GM23338 (cell line): ENCODE measurements around the gene SLC23A2. TPM values are rescaled to one million over a fixed set of nuclear protein-coding genes. Genes with fewer than 3 reads are reported as not detected.

Experiments used
- ATAC-seq: fragments of 200-7000 bp; cut with Tn5 transposase; 3 replicates; pipeline ENCODE4 v1.9.1; 2020
- DNase-seq: peaks from one replicate; pipeline ENCODE4 v3.0.0-alpha.2; 2015; ENCODE audit warnings: low spot score
- H2AFZ ChIP-seq: fragments of 200-600 bp; sonication (generic); 2 replicates; pipeline ENCODE4 v1.8.0; 2016; ENCODE audit warnings: antibody characterized with exemption, mild to moderate bottlenecking, moderate library complexity
- H3F3A ChIP-seq: fragments of 200-600 bp; sonication (generic); replicated peaks from 2 replicates; pipeline ENCODE4 v1.8.0; 2017; ENCODE audit warnings: antibody characterized with exemption, mixed run types, low read depth
- H3K27ac ChIP-seq: fragments of 200-600 bp; sonication (generic); 2 replicates; pipeline ENCODE4 v1.6.1; 2016; ENCODE audit warnings: low read depth
- H3K27me3 ChIP-seq: fragments of 200-600 bp; sonication (generic); 2 replicates; pipeline ENCODE4 v1.8.0; 2016; ENCODE audit warnings: mild to moderate bottlenecking, mixed run types, moderate library complexity; ENCODE audit not compliant: insufficient read depth
- H3K36me3 ChIP-seq: fragments of 200-600 bp; sonication (generic); 2 replicates; pipeline ENCODE4 v1.8.0; 2016; ENCODE audit warnings: mild to moderate bottlenecking; ENCODE audit not compliant: insufficient read depth
- H3K4me1 ChIP-seq: fragments of 200-600 bp; sonication (generic); 2 replicates; pipeline ENCODE4 v1.8.0; 2016; ENCODE audit warnings: mild to moderate bottlenecking, moderate library complexity; ENCODE audit not compliant: insufficient read depth
- H3K4me2 ChIP-seq: fragments of 200-600 bp; sonication (generic); 2 replicates; pipeline ENCODE4 v1.7.1; 2017; ENCODE audit warnings: mixed run types
- H3K4me3 ChIP-seq: fragments of 200-600 bp; sonication (generic); 2 replicates; pipeline ENCODE4 v1.6.1; 2016; ENCODE audit warnings: mixed run types
- H3K79me2 ChIP-seq: fragments of 200-600 bp; sonication (generic); replicated peaks from 2 replicates; pipeline ENCODE4 v1.8.0; 2017; ENCODE audit warnings: mild to moderate bottlenecking; ENCODE audit not compliant: insufficient read depth
- H3K9me2 ChIP-seq: fragments of 200-600 bp; sonication (generic); 2 replicates; pipeline ENCODE4 v1.8.0; 2017; ENCODE audit not compliant: insufficient read depth
- H4K20me1 ChIP-seq: fragments of 200-600 bp; sonication (generic); replicated peaks from 2 replicates; pipeline ENCODE4 v1.8.0; 2017; ENCODE audit warnings: mild to moderate bottlenecking; ENCODE audit not compliant: insufficient read depth
- H3K27ac Mint-ChIP-seq: 2 replicates; pipeline ENCODE4 v1.8.0; 2020; ENCODE audit warnings: inconsistent platforms, mild to moderate bottlenecking, moderate library complexity, mixed read lengths
- H3K27me3 Mint-ChIP-seq: 3 replicates; pipeline ENCODE4 v1.8.0; 2022; ENCODE audit warnings: low read depth, mild to moderate bottlenecking, moderate library complexity, mixed read lengths, inconsistent platforms; ENCODE audit not compliant: insufficient read depth, poor library complexity
- H3K36me3 Mint-ChIP-seq: 3 replicates; pipeline ENCODE4 v1.8.0; 2021; ENCODE audit warnings: low read depth, mild to moderate bottlenecking, inconsistent platforms, moderate library complexity, mixed read lengths
- H3K4me1 Mint-ChIP-seq: 3 replicates; pipeline ENCODE4 v1.8.0; 2020; ENCODE audit warnings: mild to moderate bottlenecking, inconsistent platforms, mixed read lengths
- H3K4me3 Mint-ChIP-seq: 3 replicates; pipeline ENCODE4 v1.8.0; 2021; ENCODE audit warnings: moderate library complexity, mild to moderate bottlenecking, inconsistent platforms, mixed read lengths
- H3K9me3 Mint-ChIP-seq: 3 replicates; pipeline ENCODE4 v1.8.0; 2020; ENCODE audit warnings: moderate library complexity, mild to moderate bottlenecking, inconsistent platforms, mixed read lengths
- EZH2phosphoT487 ChIP-seq: fragments of 200-600 bp; sonication (generic); IDR thresholded peaks from one replicate; pipeline ENCODE4 v1.8.1; 2018; ENCODE audit warnings: antibody characterized with exemption; ENCODE audit not compliant: unreplicated experiment
- JUNB ChIP-seq: IDR thresholded peaks from one replicate; pipeline ENCODE4 v1.6.1; 2016; ENCODE audit warnings: antibody characterized with exemption; ENCODE audit not compliant: unreplicated experiment
- NANOG ChIP-seq: IDR thresholded peaks from 2 replicates; pipeline ENCODE4 v1.6.1; 2016; ENCODE audit warnings: antibody characterized with exemption, borderline replicate concordance
- STAT1 ChIP-seq: IDR thresholded peaks from one replicate; pipeline ENCODE4 v1.6.1; 2016; ENCODE audit warnings: antibody characterized with exemption; ENCODE audit not compliant: unreplicated experiment
- ZNF331 ChIP-seq: fragments of 250-450 bp; sonication (Bioruptor Pico); IDR thresholded peaks from 2 replicates; pipeline ENCODE4 v1.5.0; 2020; ENCODE audit warnings: low read depth, mild to moderate bottlenecking, moderate library complexity
- ZNF462 ChIP-seq: fragments of 250-450 bp; sonication (Bioruptor Pico); IDR thresholded peaks from 2 replicates; pipeline ENCODE4 v1.5.0; 2020; ENCODE audit warnings: mild to moderate bottlenecking, moderate library complexity
- polyA plus RNA-seq: library from polyadenylated mRNA; unstranded; fragments of >200 nt; fragmentation: Nextera tagmentation; extraction: Ambion mirVana; gene quantifications from 2 replicates; pipeline ENCODE4 v1.2.1, GENCODE V29; 2016
- total RNA-seq: library from RNA; depleted of rRNA; stranded (reverse); fragments of >200 nt; shearing (Covaris generic); gene quantifications from 2 replicates; pipeline ENCODE4 v1.2.3, GENCODE V29; 2014
- TF ChIP-seq, protein P1 (sequence below): IDR thresholded peaks from one replicate; pipeline ENCODE4 v1.6.1; 2018; ENCODE audit warnings: antibody characterized with exemption; ENCODE audit not compliant: unreplicated experiment

Gene SLC23A2
- total and polyA plus RNA-seq, 2 experiments from 2014 or later, result 4.4 to 20.2 TPM

DNA sequence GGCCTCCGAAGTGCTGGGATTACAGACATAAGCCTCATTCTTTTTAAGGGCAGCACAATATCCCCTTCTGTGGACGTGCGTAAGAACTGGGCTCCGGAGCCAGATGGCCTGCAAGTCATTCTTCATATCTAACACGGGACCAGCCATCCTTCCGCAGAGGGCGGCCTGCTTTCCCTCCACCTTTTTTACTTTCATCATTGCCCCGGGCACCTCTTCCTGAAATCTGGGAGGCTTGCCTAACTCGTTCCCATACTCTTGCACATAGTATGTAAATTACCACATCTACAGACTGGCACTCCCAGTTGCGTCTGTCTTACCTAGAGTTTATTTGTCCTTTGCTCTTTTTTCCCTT is 29.9 kb upstream of the SLC23A2 start:
- H3K4me3 ChIP-seq, result no peak overlapping the region
- H3K27me3 Mint-ChIP-seq, result peaks cover 1% of the 10 kb centered on the region
- no peak overlapping the region for H3K4me3 Mint-ChIP-seq
- no peaks in the 10 kb centered on the region for H3K27me3 ChIP-seq
- no peaks in the 10 kb centered on the region for H3F3A ChIP-seq
- no peak overlapping the region for H2AFZ ChIP-seq
- no peak overlapping the region for H3K4me2 ChIP-seq
- H3K4me1 Mint-ChIP-seq, result peaks cover 2% of the 10 kb centered on the region; the same call in 1 of the 3 replicates
- no peaks in the 10 kb centered on the region for H3K4me1 ChIP-seq
- H3K79me2 ChIP-seq, result no peaks in the 10 kb centered on the region
- peaks cover 3% of the 10 kb centered on the region; the same call in 2 of the 3 replicates for H3K36me3 Mint-ChIP-seq
- H3K27ac ChIP-seq, result no peak overlapping the region
- no peaks in the 10 kb centered on the region for H4K20me1 ChIP-seq
- no peak for TF ChIP-seq ZNF331 (CRISPR knock-in tag)
- no peak for TF ChIP-seq STAT1
- TF ChIP-seq JUNB, result no peak
- TF ChIP-seq, protein P1, sequence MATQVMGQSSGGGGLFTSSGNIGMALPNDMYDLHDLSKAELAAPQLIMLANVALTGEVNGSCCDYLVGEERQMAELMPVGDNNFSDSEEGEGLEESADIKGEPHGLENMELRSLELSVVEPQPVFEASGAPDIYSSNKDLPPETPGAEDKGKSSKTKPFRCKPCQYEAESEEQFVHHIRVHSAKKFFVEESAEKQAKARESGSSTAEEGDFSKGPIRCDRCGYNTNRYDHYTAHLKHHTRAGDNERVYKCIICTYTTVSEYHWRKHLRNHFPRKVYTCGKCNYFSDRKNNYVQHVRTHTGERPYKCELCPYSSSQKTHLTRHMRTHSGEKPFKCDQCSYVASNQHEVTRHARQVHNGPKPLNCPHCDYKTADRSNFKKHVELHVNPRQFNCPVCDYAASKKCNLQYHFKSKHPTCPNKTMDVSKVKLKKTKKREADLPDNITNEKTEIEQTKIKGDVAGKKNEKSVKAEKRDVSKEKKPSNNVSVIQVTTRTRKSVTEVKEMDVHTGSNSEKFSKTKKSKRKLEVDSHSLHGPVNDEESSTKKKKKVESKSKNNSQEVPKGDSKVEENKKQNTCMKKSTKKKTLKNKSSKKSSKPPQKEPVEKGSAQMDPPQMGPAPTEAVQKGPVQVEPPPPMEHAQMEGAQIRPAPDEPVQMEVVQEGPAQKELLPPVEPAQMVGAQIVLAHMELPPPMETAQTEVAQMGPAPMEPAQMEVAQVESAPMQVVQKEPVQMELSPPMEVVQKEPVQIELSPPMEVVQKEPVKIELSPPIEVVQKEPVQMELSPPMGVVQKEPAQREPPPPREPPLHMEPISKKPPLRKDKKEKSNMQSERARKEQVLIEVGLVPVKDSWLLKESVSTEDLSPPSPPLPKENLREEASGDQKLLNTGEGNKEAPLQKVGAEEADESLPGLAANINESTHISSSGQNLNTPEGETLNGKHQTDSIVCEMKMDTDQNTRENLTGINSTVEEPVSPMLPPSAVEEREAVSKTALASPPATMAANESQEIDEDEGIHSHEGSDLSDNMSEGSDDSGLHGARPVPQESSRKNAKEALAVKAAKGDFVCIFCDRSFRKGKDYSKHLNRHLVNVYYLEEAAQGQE, result no peak
- TF ChIP-seq ZNF462, result no peak
- TF ChIP-seq EZH2phosphoT487, result no peak
- no peak for TF ChIP-seq NANOG
- H3K36me3 ChIP-seq, result no peaks in the 10 kb centered on the region
- ATAC-seq (no peak), DNase-seq (no peak)
- H3K9me2 ChIP-seq, result no peaks in the 10 kb centered on the region
- peaks cover 7% of the 10 kb centered on the region for H3K9me3 Mint-ChIP-seq
- no peak overlapping the region for H3K27ac Mint-ChIP-seq
